Measurements from ENCODE around the gene CYLD.

CYLD gene

DNA sequence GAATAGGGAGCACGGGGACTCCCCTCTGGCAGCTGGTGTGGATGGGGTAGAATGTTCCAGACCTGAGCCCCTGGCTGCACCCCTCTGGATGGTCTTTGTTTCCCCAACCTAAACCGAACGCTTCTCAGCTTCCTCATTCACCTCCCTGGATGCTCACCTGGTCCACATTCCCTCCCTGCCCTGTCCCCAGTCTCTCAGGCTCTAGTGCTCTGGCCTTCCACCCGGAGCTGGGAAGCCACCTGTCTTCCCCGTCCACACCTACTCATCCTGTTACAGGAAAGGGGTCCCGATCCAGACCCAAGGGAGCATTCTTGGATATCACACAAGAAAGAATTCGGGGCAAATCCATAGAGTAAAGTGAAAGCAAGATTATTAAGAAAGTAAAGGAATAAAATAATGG, 73.5 kb downstream of the CYLD start:
- Histone ChIP-seq H3K9ac (ENCODE audit: insufficient read length) (no peak overlapping the region), H3K4me3 (no peak overlapping the region), H3K36me3 (ENCODE audit: insufficient read depth, low read length) (no peaks in the 10 kb centered on the region), H3K27ac (no peak overlapping the region), H3K9me3 (ENCODE audit: low read depth, low read length) (no peaks in the 10 kb centered on the region)
- TF ChIP-seq FOXP2 (optimal IDR thresholded peaks at IDR 0.05; ENCODE audit: control extremely low read depth, extremely low read length, insufficient read depth) (no peak), EZH2 (IDR thresholded peaks at IDR 0.05) (no peak), POLR2AphosphoS5 (IDR thresholded peaks at IDR 0.05; ENCODE audit: borderline replicate concordance, low read depth, low read length) (no peak)
- DNase-seq (ENCODE audit: low read depth, low spot score) = no peak

DNA sequence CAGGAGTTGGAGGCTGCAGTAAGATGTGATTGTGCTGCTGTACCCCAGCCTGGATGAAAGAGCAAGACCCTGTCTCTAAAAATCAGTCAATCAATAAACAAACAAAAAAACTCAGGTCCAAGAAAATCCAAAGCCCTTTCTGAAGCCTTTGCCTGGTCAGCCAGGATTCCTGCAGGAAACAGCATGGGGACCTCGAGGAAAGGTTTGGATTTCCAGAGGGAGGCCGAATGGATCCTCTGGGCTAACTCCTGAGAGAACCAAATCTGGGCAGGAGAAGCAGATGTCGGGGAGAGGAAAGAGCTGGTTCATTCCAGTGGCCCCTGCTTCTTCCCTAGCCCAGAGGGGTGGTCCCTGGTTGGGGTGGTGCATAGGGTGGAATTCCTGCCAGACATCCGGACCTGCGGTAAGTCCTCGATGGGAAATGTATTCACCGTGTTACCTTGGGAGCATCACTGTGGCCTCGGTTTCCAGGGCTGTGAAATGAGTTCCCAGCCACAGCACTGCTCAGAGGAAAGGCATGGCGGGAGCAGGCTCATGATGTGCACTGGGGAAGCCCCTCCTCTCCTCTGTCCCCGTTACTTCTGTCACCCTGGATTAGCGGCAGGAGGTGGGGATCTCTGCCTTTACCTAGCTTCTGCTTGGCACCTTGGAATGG, 75.1 kb downstream of the CYLD start:
- TF ChIP-seq FOXP2 (optimal IDR thresholded peaks at IDR 0.05; ENCODE audit: control extremely low read depth, extremely low read length, insufficient read depth) (no peak), EZH2 (IDR thresholded peaks at IDR 0.05) (no peak), POLR2AphosphoS5 (IDR thresholded peaks at IDR 0.05; ENCODE audit: borderline replicate concordance, low read depth, low read length) (no peak)
- DNase-seq (ENCODE audit: low read depth, low spot score) = no peak
- no peak overlapping the region for H3K4me3 ChIP-seq
- H3K27ac ChIP-seq = no peak overlapping the region
- no peaks in the 10 kb centered on the region for H3K36me3 ChIP-seq (ENCODE audit: insufficient read depth, low read length)
- H3K9me3 ChIP-seq (ENCODE audit: low read depth, low read length) = no peaks in the 10 kb centered on the region
- H3K9ac ChIP-seq (ENCODE audit: insufficient read length) = no peak overlapping the region

DNA sequence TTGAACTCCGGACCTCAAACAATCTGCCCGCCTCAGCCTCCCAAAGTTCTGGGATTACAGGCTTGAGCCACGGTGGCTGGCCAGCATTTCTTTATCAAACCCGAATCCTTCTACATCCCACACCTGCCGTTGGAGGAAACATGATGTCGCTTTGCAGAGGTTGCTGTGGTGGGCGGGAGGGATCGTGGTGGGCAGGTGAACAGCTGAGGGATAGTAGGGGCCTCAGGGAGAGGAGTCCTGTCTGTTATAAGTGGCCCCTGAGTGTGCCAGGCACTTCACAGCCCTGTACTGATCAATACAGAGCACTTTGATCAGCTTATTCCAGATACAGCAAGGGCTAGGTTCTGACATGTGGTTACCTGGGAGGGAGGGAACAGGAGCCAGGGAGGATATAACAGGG, 76.5 kb downstream of the CYLD start:
- DNase-seq (ENCODE audit: low read depth, low spot score) = no peak
- TF ChIP-seq POLR2AphosphoS5 (IDR thresholded peaks at IDR 0.05; ENCODE audit: borderline replicate concordance, low read depth, low read length) = no peak
- no peak for TF ChIP-seq EZH2 (IDR thresholded peaks at IDR 0.05)
- TF ChIP-seq FOXP2 (optimal IDR thresholded peaks at IDR 0.05; ENCODE audit: control extremely low read depth, extremely low read length, insufficient read depth) = no peak

DNA sequence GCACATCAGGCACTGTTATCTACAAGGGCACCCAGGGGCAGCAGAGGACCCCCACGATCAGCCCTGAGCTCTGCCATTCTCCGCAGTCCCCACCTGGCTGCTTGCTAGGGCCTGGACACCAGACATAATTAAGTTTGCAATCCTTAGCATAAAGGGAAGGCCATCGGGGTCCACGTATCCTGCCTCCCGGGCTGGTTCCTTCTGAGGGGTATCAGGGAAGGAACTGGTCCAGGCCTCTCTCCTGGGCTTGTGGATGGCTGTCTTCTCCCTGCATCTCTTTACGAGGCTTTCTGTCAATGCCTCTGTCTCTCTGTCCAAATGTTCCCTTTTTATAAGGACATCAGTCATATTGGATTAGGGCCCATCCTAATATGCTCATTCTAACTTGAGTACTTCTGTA, 77.8 kb downstream of the CYLD start:
- no peak for TF ChIP-seq EZH2 (IDR thresholded peaks at IDR 0.05)
- no peak for TF ChIP-seq FOXP2 (optimal IDR thresholded peaks at IDR 0.05; ENCODE audit: control extremely low read depth, extremely low read length, insufficient read depth)
- no peak for TF ChIP-seq POLR2AphosphoS5 (IDR thresholded peaks at IDR 0.05; ENCODE audit: borderline replicate concordance, low read depth, low read length)
- no peak overlapping the region for H3K9ac ChIP-seq (ENCODE audit: insufficient read length)

More for the DNA sequence above, 76.5 kb downstream of the CYLD start:
- no peaks in the 10 kb centered on the region for H3K9me3 ChIP-seq (ENCODE audit: low read depth, low read length)
- H3K9ac ChIP-seq (ENCODE audit: insufficient read length) = no peak overlapping the region
- no peak overlapping the region for H3K27ac ChIP-seq
- H3K4me3 ChIP-seq = no peak overlapping the region
- H3K36me3 ChIP-seq (ENCODE audit: insufficient read depth, low read length) = no peaks in the 10 kb centered on the region

DNA sequence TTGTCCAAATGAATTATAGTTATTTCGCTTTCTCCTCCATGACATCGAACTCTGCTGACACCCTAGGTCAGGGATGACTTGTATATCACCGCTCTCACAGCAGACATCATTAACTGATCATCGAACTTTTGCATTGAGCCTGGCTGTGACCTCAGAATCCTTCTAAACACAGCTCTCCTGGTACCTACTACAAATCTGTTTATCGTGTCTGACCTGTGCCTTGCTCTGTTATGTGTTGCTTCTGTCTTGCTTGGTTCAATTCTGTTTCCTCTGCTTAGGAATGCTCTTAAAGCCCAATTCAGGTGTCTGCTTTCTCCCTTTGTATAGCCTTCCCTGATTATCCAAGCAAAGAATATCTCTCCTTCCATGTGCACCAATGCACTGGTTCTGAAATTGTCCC, 78.3 kb downstream of the CYLD start:
- DNase-seq (ENCODE audit: low read depth, low spot score) = no peak
- Histone ChIP-seq H3K9ac (ENCODE audit: insufficient read length) (no peak overlapping the region), H3K4me3 (no peak overlapping the region), H3K27ac (no peak overlapping the region), H3K36me3 (ENCODE audit: insufficient read depth, low read length) (no peaks in the 10 kb centered on the region), H3K9me3 (ENCODE audit: low read depth, low read length) (no peaks in the 10 kb centered on the region)
- TF ChIP-seq POLR2AphosphoS5 (IDR thresholded peaks at IDR 0.05; ENCODE audit: borderline replicate concordance, low read depth, low read length) = no peak

More for the DNA sequence above, 77.8 kb downstream of the CYLD start:
- no peaks in the 10 kb centered on the region for H3K36me3 ChIP-seq (ENCODE audit: insufficient read depth, low read length)
- H3K9me3 ChIP-seq (ENCODE audit: low read depth, low read length) = no peaks in the 10 kb centered on the region
- H3K27ac ChIP-seq = no peak overlapping the region
- H3K4me3 ChIP-seq = no peak overlapping the region
- no peak for DNase-seq (ENCODE audit: low read depth, low spot score)

DNA sequence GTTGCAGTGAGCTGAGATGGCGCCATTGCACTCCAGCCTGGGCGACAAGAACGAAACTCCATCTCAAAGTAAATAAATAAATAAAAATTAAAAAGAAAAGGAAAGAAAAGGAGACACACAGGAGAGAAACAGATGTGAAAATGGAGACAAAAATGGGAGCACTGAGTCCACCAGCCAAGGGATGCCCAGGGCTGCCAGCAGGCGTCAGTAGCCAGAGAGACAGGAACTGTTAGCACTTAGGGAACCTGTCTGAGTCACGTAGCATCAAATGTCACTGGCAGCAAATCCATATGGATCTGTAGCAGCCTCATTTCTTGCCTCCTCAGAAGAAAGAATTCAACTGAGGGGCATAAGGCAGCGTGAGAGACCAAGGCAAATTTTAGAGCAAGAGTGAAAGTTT, 79.7 kb downstream of the CYLD start:
- TF ChIP-seq POLR2AphosphoS5 (IDR thresholded peaks at IDR 0.05; ENCODE audit: borderline replicate concordance, low read depth, low read length) (no peak), FOXP2 (optimal IDR thresholded peaks at IDR 0.05; ENCODE audit: control extremely low read depth, extremely low read length, insufficient read depth) (no peak), EZH2 (IDR thresholded peaks at IDR 0.05) (no peak)
- H3K9me3 ChIP-seq (ENCODE audit: low read depth, low read length) = no peaks in the 10 kb centered on the region

DNA sequence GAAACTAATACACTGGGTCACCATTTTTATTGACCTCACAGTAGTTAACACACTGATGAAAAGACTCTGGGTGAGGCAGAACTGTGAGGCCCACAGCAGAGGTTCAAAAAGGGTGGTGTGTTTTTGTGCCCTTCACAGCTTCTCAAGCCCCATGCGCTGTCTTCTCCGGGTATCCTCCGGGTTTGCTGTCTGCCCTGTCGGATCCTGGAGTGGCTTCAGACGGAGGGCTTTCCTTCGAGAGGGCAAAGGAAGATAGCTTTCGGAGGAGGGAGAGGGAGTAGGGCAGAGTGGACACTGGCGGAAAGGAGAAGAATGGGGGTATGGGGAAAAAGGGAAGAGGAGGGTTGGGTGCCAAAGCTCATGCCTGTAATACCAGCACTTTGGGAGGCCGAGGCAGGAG, 80.8 kb downstream of the CYLD start:
- no peak overlapping the region for H3K4me3 ChIP-seq
- TF ChIP-seq EZH2 (IDR thresholded peaks at IDR 0.05) (no peak), FOXP2 (optimal IDR thresholded peaks at IDR 0.05; ENCODE audit: control extremely low read depth, extremely low read length, insufficient read depth) (no peak), POLR2AphosphoS5 (IDR thresholded peaks at IDR 0.05; ENCODE audit: borderline replicate concordance, low read depth, low read length) (no peak)
- DNase-seq (ENCODE audit: low read depth, low spot score) = no peak
- H3K9me3 ChIP-seq (ENCODE audit: low read depth, low read length) = no peaks in the 10 kb centered on the region
- no peak overlapping the region for H3K9ac ChIP-seq (ENCODE audit: insufficient read length)
- no peak overlapping the region for H3K27ac ChIP-seq
- no peaks in the 10 kb centered on the region for H3K36me3 ChIP-seq (ENCODE audit: insufficient read depth, low read length)

More for the DNA sequence above, 79.7 kb downstream of the CYLD start:
- Histone ChIP-seq H3K9ac (ENCODE audit: insufficient read length) (no peak overlapping the region), H3K27ac (no peak overlapping the region), H3K4me3 (no peak overlapping the region), H3K36me3 (ENCODE audit: insufficient read depth, low read length) (no peaks in the 10 kb centered on the region)
- no peak for DNase-seq (ENCODE audit: low read depth, low spot score)

DNA sequence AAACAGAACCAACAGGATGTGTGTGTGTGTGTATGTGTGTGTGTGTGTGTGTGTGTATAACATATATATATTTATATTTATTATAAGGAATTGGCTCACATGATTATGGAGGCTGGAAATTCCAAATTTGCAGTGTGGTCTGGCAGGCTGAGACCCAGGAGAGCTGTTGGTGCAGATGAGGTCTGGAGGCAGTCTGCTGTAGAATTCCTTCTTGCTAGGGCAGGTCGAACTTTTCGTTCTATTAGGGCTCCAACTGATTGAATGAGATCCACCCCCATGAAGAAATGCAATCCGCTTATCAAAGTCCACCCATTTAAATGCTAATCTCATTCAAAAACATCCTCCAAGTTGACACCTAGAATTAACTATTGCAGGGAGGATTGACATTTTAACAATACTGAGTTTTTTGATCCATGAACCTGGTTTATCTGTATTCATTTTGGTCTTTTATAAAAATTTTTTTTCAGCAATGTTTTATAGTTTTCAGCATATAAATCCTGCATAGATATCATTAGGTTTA, 85.0 kb downstream of the CYLD start:
- no peak overlapping the region for H3K27ac ChIP-seq
- H3K4me3 ChIP-seq = no peak overlapping the region
- no peaks in the 10 kb centered on the region for H3K9me3 ChIP-seq (ENCODE audit: low read depth, low read length)
- no peak overlapping the region for H3K9ac ChIP-seq (ENCODE audit: insufficient read length)
- H3K36me3 ChIP-seq (ENCODE audit: insufficient read depth, low read length) = no peaks in the 10 kb centered on the region
- TF ChIP-seq POLR2AphosphoS5 (IDR thresholded peaks at IDR 0.05; ENCODE audit: borderline replicate concordance, low read depth, low read length) = no peak
- TF ChIP-seq EZH2 (IDR thresholded peaks at IDR 0.05) = no peak
- no peak for TF ChIP-seq FOXP2 (optimal IDR thresholded peaks at IDR 0.05; ENCODE audit: control extremely low read depth, extremely low read length, insufficient read depth)
- DNase-seq (ENCODE audit: low read depth, low spot score) = no peak
